HG02798 (cell line): ENCODE data around the gene MED4.
"Not testable (repeated sequence)": the region's sequence is repeated elsewhere in the genome, so short reads cannot be mapped to it uniquely, and the experiment has no call there.

Experiments
- ATAC-seq: cut with Tn5 transposase; IDR thresholded peaks from one replicate; pipeline ENCODE4 v1.9.1; 2021; ENCODE audit warnings: mild to moderate bottlenecking; ENCODE audit not compliant: unreplicated experiment, poor library complexity

The MED4 gene

DNA sequence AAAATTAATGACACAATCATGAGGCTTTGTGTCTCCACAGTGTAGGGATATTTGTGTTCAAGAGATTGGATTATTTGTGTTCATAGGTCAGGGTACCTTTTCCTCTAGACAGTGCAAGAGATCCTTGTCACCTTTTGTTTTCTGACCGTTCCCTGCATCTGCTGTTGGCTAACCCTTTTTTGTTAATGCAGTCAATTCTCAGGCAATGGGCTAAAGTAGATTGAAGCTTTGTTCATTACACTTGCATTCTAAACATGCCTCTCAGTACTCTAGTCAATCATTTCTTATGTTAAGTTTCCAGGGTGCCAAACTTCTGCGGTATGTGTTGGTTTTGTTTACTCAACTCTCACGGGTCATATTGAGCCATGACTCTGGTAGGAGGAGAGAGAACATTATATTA, 1.8 kb upstream of the MED4 start:
- no peak for ATAC-seq

DNA sequence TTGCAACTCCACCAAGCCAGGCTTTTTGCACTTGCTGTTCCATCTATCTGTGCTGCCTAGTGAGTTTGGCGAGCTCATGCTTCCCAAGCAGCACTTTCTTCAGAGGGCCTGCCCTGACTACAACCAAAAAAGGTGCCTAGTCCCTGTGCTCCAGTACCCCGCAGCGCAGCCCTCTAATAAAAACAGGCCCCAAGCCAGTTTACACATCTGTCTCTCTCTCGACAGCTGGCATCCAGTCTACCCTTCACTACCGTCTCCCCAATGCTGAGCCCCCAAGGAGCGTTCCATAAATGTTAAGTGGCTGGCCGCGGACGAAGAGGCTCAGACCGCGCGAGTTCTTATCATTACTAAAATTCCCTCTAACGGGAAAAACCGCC, 512 bp downstream of the MED4 start:
- ATAC-seq, result peak; percentile 2

DNA sequence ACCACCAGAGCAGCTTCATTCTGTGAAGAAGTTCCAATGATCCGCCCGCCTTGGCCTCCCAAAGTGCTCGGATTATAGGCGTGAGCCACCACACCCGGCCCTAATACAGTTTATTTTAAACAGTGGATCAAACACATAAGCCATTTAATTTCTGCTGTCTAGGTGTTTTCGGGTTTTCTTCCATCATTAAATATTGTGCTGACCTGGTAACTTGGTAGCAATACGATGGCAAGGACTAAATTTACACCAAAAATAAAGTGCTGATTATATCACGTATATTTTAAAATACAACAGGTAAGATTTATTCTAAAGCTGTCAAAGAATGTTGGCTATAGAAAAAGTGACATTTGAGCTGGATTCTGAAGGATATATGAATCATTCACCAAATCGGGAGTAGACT, 1.3 kb downstream of the MED4 start:
- ATAC-seq, result no peak

DNA sequence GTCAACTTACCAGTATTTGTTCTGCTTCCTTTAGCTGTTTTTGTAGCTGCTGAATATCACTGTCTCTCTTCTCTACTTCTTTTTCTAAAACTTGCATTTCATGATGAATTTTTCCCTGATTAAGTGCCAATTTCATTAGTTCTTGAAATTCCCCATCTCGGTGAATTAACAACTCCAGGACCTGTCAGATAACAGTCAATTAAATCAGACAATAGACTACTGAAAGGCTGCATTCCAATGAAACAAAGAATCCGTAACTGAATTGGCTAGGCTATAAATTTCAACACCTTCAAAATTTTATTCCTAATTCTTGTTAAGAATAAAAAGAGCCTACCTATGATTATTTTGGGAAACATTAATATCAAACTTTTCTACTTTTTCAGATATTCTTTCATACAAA, 8.6 kb downstream of the MED4 start:
- no peak for ATAC-seq

DNA sequence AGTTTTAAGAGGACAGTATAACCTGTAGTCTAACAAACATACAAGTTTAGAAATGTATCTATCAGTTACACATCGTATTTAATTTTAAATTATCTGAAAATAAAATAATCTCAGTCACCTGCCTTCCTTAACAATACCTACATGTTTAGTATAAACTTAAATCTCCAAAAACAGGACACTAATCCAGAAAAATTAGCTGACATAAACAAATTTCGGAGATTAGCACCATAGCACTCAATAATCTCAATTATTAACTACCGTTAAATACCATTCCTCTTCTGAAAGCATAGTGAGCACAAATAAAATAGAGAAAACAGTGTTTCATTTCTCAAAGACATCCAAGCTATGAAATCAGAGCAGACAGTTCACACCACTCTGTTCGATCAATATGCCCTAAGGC, 13.2 kb downstream of the MED4 start:
- no peak for ATAC-seq

DNA sequence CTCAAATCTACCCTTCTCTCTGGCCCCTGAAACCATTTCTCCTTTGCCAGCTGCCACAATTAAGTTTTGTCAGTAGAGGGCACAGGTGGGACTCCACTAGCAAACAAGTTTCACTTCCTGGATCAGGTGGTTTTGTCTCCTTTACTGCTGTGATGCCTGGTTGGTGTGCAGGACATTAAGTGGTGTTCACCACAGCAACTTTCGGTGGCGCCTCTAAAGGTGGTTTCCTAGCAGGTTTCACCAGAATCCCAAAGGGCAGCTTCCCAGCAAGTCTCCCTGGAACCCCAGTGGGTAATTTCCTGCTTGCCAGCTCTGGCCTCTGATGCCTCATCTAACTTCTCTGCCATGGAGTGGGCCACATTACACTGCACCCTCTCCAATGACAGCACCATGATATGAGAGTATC, 16.6 kb downstream of the MED4 start:
- ATAC-seq, result peak; percentile 99

DNA sequence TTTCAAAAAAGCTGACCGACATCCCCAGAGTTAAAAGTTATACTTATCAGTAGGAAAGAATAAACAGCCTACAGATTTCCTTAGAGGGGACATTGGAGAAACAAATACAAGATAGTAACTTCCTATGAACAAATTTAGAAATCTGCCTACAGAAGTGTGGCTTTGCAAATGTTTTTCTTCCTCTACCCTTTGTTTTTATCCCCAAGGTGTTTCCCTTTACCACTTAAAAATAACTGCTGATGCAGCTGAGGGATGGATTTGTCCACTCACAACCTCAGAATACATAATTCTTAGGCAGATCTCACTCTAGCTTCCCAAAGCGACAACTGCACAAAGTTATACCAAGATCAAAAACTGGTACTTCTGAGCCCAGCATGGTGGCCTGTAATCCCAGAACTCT, 20.9 kb downstream of the MED4 start:
- no peak for ATAC-seq

DNA sequence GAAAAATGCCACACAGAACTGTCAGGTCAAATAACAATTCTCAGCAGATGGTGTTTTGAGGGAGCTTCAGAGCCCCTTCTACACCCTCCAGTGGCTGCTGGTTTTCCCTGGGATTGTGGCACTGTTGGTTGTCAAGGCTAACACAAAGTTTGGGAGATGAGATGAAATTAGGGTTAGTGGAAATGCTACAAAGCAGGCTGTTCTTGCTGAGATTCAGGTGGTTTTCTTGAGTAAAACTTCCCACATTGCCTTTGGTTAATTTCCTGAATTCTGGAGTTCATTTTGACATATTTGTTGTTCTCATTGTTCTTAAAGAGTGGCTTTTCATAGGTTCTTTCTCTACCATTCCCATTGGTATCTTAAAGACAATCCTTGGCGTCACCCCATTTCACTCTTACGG, 22.1 kb downstream of the MED4 start:
- ATAC-seq, result no peak

DNA sequence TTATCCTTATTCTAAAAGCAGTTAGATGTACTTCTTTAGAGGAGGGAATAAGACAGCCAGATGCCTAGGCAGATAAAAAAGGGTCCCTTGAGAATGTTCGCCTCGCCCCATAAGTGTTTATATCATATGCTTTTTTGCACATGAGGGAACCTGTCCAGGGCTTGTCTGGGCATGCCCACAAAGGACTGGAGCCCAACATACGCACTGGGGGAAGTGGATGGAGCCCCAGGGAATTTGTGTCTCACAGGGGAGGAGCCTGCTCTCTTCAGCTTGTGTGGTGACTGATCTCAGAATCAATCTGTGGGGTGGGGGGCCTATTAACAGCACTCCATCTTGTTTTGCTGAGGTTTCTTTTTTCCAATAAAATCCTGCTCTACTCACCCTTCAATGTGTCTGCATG, 22.6 kb downstream of the MED4 start:
- ATAC-seq, result no peak

DNA sequence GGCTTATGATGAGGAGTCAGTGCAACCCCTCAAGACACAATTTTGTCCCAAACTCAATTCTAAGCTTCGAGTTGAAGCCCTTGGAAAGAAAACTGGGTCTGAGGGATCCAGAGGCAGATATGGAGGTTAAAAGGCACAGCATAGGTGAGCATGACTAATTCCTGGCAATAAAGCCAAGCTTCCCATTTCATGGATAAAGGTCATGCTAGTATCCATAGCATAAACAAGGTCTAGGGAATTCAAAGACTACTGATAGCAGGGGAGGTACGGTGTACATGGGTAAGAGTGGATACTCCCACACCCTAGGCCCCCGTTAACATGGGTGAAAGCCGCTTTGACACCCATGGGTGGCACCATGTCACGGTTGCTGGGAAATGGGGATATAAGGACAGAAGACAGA, 24.0 kb downstream of the MED4 start:
- ATAC-seq, result no peak

DNA sequence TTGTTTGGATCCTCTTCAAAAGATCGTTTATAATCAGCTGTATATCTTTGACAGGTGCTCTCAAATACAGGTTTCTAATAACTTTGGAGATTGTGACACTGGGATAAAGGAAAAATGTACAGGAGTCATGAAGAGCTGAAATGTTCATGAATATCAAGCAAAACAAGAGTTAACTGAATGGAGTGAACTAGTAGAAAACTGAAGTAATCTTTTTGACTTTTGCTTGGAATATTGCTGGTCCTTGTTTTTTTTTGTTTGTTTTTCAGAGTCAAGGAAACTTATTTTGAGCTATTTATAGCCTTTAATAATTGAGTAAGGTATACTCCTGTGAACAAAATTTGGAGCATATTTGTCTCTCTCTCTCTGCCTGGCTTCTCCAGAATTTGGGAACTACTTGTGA, 25.3 kb downstream of the MED4 start:
- no peak for ATAC-seq

DNA sequence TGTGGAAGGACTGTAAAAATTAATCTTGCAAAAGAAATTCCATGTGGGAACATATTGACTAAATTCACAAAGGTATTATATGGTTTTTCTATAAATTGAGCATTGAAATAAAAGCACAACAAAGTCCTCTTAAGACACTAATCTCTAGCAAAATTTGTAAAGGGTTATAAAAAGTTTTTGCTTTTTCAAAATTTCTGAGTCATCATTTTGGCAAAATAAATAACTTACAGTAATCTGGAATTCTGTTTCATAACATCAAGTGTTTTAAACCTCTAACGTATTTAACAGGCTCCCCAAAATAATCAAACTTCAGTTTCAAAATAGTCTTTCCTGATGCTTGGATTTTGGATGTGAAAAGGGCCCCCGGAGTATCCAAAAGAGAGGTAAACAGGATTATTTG, 26.0 kb downstream of the MED4 start:
- no peak for ATAC-seq

DNA sequence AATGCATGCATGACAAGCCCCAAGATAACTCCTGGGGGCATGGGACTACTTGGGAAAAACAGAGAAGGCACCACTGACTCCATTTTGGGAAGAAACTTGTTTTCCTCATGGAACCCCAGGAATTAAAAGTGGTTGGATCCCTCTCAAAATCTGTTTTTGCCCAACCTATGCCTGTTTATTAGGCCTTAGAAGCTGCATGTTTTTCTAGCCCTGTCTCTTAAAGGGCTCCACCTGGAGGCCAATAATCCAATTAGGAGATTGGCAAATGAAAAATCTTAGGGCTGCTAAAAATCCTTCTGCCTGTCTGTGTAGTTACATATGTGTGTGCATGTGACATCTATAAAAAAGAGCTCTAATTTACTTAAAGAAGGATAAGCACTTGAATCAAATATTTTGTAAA, 26.9 kb downstream of the MED4 start:
- no peak for ATAC-seq

DNA sequence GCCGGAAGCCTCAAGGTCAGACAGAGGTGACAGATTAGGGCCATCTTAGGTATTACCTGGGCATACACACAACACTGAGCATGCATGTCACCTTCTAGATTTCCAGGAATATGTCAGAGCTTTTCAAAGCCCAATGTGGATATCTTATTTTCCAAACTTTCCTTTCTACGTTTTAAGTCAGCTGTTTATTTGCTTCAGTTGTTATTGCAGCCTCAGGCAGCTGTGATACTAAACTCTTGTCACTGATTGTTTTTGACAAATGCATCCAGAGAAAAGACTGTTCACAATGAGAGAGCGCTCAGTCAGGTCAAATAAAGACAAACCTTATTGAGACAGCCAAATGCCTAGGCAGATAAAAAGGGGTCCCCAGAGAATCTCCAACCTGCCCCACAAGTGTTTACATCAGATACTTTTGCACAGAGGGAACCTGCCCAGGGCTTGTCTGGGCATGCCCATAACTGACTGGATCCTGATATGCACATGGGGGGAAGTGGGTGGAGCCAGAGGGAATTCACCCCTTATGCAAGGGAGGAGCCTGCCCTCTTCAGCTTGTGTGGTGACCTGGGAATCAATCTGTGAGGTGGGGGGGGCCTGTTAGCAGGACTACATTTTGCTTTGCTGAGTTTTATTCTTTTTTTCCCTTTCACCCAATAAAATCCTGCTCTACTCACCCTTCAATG, 28.5 kb downstream of the MED4 start:
- ATAC-seq, result peak; percentile 87

DNA sequence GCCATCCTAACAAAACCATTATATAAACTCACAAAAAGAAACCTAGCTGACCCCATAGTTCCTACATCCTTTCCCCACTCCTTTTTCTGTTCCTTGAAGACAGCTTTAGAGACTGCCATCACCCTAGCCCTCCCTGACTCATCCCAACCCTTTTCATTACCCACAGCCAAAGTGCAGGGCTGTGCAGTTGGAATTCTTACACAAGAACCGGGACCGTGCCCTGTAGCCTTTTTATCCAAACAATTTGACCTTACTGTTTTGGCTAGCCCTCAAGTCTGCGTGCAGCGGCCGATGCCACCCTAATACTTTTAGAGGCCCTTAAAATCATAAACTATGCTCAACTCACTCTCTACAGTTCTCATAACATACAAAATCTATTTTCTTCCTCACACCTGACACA, 35.0 kb downstream of the MED4 start:
- ATAC-seq, result not testable (repeated sequence)

DNA sequence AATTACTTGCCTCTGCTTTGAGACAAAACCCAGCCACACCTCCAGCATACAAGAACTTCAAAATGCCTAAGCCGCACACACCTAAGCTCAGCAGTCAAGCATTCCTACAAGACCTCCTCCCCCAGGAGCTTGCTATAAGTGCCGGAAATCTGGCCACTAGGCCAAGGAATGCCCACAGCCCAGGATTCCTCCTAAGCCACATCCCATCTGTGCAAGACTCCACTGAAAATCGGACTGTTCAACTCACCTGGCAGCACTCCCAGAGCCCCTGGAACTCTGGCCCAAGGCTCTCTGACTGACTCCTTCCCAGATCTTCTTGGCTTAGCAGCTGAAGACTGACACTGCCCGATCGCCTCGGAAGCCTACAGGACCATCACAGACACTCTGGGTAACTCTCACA, 36.4 kb downstream of the MED4 start:
- ATAC-seq, result not testable (repeated sequence)

DNA sequence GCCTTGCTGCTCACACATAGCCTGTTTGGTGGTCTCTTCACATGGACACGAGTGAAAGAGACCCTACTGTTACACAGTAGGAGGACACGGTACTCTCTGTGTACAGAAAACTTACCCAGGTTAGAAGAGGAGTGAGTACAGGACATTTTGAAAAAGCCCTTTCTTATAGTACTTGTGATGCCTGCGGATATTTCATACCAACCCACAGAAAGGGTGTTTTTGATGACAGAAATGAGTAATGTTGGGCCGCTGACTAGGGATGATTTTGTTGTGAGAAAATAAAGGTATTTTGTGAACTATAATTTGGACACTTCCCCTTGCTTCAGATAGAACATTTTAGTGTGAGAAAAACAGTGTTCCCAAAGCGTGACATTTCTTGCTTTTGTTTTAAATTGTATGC, 39.2 kb downstream of the MED4 start:
- no peak for ATAC-seq

DNA sequence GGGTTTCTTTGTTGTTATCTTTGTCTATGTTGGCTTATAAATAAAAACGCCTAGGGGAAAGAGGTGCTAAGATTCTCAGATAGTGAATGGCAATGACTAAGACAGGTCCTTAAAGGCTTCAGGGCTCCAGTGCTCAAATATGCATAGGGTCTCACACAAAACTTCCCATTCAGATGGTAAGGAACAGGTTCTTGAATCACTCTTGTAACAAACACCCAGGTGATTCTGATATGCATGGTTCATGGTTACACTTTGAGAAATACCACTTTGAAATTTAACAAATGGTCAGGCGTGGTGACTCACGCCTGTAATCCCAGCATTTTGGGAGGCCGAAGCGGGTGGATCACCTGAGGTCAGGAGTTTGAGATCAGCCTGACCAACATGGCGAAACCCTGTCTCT, 40.3 kb downstream of the MED4 start:
- no peak for ATAC-seq

DNA sequence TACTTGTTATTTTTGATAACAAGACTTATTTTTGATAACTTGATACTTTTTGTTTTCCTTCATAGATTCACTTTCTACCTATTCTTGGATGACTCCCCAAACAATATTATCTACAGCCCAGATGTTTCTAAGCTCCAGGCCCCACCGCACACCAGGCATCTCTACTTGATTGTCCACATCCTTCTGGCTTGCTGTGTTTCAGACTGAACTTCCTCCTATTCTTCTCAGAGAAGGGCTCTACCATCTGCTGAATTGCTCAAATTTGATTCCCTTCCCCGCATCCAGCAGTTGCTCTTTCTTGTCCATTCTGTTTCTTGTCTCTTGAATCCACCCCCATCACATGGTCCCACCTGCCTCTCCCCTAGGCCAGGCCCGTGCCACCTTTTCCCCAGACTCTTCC, 44.4 kb downstream of the MED4 start:
- ATAC-seq, result no peak

DNA sequence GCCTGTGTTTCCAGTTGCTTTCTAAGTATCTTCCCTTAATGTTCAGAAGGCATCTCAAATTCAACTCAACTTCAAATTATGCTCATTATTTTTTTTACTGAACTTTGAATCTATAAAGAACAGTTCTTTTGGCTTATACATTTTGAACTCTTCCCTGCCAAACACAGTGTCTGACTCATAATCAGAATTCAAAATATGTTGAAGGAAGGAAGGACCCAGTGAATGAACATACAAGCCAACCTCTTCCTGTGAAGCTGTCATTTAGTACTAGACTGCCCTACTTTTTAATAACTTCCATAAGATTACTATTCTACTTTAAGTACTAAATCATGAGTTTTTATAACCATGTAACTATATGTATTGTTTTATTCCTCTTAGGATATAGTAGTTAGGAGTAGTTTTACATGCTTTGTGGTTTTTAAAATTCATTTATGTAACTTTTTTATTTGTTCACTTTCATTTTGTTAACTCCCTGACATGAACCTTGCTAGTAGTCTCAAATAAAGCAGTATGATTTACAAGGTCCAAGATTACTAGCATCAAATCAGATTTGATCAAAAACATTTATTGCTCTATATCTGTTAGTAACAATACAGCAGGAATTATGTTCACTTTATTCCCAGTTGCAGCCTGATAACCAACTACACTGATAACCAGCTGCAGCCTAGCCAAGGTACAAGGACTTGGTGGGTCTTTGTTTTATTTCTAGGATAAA, 51.0 kb downstream of the MED4 start:
- ATAC-seq, result no peak

DNA sequence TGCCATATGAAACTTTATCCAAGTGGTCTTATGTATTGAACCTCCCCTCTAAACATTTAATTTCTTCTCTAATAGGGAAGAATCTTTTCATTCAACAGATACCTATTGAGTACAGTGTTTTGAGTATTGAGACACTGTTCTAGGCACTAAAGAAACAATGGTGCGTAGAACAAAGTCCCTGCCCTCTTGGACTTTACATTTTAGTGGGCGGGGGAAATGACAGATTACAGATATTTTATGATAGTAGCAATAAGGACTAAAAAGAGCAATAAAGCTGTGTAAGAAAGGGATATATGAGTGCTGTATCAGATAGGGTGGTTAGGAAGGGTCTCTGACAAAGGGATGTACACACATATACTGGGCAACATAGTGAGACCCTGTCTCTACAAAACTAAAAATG, 52.0 kb downstream of the MED4 start:
- no peak for ATAC-seq

DNA sequence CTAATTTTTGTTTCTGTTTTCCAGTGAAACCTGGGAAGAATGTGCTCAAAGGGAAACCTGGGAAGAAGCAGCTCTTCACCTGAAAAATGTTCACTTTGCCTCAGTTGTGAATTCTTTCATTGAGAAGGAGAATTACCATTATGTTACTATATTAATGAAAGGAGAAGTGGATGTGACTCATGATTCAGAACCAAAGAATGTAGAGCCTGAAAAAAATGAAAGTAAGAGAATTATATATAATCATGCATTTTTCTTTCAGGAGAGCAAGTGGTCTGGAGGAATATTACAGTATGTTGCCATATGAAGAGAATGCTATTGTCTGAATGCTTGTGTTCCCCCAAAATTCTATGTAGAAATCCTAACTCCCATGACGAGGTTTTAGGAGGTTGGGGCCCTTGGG, 54.0 kb downstream of the MED4 start:
- ATAC-seq, result no peak
